ENCODE data around the gene ISLR2.
"Not testable (repeated sequence)": the region's sequence is repeated elsewhere in the genome, so short reads cannot be mapped to it uniquely, and the experiment has no call there.

DNA sequence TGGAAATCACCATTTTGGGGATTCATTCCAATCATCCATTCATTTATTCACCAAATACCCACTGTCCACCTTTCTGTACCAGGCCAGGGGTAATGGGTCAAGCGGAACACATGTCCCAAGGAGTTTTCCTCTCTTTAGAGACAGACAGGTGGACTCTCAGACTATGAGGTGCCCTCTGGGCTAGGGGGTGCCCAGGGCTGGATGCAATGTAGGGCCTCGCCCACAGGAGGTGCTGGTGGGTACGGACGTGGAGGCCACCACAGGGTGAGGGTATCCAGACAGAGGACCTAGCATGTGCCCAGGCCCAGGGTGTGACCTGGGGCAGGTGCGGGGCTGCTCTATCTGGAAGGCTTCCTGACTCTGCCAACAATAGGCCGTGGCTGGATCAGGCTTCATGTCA, 21.8 kb upstream of the ISLR2 start:
- TF ChIP-seq CTCF (IDR thresholded peaks at IDR 0.05; ENCODE audit: low read depth, low read length, missing input control); FOXA2 (IDR thresholded peaks at IDR 0.05); RXRA (IDR thresholded peaks at IDR 0.05); YY1 (IDR thresholded peaks at IDR 0.05); NR2F2 (IDR thresholded peaks at IDR 0.05): not testable (repeated sequence)
